IMR-90 (cell line): ENCODE measurements around the gene TNS3.

Source experiments
- BHLHE40 ChIP-seq: fragments of 150-350 bp; IDR thresholded peaks from 2 replicates; pipeline ENCODE4 v1.6.1; 2016; ENCODE audit warnings: mild to moderate bottlenecking, low read depth, low read length
- MAZ ChIP-seq: IDR thresholded peaks from 2 replicates; pipeline ENCODE4 v1.6.1; 2012; ENCODE audit warnings: low read depth, mild to moderate bottlenecking, low read length, improper control_type of control experiment, moderate library complexity, borderline replicate concordance
- MXI1 ChIP-seq: IDR thresholded peaks from 2 replicates; pipeline ENCODE4 v1.6.1; 2012; ENCODE audit warnings: low read depth, mild to moderate bottlenecking, low read length, moderate library complexity, borderline replicate concordance
- NFE2L2 ChIP-seq: fragments of 150-350 bp; IDR thresholded peaks from 2 replicates; pipeline ENCODE4 v1.6.1; 2016; ENCODE audit warnings: low read depth, mild to moderate bottlenecking, low read length
- POLR2A ChIP-seq: IDR thresholded peaks from 2 replicates; pipeline ENCODE4 v1.6.1; 2012; ENCODE audit warnings: mild to moderate bottlenecking, low read depth, low read length
- RAD21 ChIP-seq: IDR thresholded peaks from 2 replicates; pipeline ENCODE4 v1.6.1; 2012; ENCODE audit warnings: low read length, improper control_type of control experiment
- SMC3 ChIP-seq: fragments of 150-350 bp; IDR thresholded peaks from 2 replicates; pipeline ENCODE4 v1.6.1; 2016; ENCODE audit warnings: low read depth, mild to moderate bottlenecking, antibody characterized with exemption, low read length, moderate library complexity
- TF ChIP-seq, protein P1 (sequence below): conservative IDR thresholded peaks from 2 replicates; pipeline ENCODE4 v1.5.1; 2012; ENCODE audit warnings: mild to moderate bottlenecking, low read depth, low read length, improper control_type of control experiment
- TF ChIP-seq, protein P2 (sequence below): fragments of 150-350 bp; IDR thresholded peaks from 2 replicates; pipeline ENCODE4 v1.6.1; 2017; ENCODE audit warnings: mild to moderate bottlenecking, antibody characterized with exemption, low read length, low read depth
- TF ChIP-seq, protein P3 (sequence below): fragments of 150-350 bp; IDR thresholded peaks from 2 replicates; pipeline ENCODE4 v1.6.1; 2016; ENCODE audit warnings: low read depth, mild to moderate bottlenecking, low read length, moderate library complexity, borderline replicate concordance

DNA sequence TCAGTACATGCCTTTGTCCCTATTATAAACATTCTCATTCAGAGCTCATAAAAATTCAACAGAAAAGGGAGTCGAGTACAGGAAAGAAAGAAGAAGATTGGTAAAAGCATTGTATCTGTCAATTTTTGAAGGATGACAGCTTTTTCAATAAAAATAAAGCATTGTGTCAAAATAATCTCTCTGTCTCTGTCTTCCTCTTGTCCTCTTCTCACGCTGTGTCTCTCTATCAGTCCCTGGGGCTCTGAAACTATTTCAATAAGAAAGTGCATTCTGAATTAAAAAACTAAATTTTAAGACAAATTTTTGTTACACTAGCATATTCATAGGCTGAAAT lies 248.4 kb downstream of the TNS3 start:
- TF ChIP-seq MXI1 (no peak), RAD21 (no peak), MAZ (no peak), NFE2L2 (no peak), SMC3 (no peak), POLR2A (no peak), BHLHE40 (no peak)
- TF ChIP-seq, protein P1, sequence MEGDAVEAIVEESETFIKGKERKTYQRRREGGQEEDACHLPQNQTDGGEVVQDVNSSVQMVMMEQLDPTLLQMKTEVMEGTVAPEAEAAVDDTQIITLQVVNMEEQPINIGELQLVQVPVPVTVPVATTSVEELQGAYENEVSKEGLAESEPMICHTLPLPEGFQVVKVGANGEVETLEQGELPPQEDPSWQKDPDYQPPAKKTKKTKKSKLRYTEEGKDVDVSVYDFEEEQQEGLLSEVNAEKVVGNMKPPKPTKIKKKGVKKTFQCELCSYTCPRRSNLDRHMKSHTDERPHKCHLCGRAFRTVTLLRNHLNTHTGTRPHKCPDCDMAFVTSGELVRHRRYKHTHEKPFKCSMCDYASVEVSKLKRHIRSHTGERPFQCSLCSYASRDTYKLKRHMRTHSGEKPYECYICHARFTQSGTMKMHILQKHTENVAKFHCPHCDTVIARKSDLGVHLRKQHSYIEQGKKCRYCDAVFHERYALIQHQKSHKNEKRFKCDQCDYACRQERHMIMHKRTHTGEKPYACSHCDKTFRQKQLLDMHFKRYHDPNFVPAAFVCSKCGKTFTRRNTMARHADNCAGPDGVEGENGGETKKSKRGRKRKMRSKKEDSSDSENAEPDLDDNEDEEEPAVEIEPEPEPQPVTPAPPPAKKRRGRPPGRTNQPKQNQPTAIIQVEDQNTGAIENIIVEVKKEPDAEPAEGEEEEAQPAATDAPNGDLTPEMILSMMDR, result no peak
- TF ChIP-seq, protein P2, sequence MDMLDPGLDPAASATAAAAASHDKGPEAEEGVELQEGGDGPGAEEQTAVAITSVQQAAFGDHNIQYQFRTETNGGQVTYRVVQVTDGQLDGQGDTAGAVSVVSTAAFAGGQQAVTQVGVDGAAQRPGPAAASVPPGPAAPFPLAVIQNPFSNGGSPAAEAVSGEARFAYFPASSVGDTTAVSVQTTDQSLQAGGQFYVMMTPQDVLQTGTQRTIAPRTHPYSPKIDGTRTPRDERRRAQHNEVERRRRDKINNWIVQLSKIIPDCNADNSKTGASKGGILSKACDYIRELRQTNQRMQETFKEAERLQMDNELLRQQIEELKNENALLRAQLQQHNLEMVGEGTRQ, result no peak
- TF ChIP-seq, protein P3, sequence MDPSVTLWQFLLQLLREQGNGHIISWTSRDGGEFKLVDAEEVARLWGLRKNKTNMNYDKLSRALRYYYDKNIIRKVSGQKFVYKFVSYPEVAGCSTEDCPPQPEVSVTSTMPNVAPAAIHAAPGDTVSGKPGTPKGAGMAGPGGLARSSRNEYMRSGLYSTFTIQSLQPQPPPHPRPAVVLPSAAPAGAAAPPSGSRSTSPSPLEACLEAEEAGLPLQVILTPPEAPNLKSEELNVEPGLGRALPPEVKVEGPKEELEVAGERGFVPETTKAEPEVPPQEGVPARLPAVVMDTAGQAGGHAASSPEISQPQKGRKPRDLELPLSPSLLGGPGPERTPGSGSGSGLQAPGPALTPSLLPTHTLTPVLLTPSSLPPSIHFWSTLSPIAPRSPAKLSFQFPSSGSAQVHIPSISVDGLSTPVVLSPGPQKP, result no peak
